ENCODE results near the gene PNMA1.

DNA sequence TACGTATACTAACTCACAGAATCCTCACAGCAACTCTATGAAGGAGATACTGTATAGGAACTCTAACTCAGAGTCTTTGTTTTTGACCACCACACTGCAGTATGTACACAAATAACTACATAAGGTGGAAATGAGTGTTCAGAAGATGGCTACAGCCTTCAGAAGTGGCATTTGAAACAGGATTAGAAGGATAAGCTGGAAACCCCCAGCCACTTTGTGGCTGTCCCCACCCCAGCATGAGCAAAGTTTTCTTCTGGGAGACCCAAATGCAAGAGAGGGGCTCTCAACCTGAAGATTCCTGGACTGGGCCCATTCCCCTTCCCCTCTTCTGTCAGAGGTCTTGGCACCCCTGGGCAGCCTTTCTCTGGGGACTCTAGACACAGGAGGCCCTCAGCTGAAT is 43.2 kb upstream of the PNMA1 start:
- TF ChIP-seq, protein P1, sequence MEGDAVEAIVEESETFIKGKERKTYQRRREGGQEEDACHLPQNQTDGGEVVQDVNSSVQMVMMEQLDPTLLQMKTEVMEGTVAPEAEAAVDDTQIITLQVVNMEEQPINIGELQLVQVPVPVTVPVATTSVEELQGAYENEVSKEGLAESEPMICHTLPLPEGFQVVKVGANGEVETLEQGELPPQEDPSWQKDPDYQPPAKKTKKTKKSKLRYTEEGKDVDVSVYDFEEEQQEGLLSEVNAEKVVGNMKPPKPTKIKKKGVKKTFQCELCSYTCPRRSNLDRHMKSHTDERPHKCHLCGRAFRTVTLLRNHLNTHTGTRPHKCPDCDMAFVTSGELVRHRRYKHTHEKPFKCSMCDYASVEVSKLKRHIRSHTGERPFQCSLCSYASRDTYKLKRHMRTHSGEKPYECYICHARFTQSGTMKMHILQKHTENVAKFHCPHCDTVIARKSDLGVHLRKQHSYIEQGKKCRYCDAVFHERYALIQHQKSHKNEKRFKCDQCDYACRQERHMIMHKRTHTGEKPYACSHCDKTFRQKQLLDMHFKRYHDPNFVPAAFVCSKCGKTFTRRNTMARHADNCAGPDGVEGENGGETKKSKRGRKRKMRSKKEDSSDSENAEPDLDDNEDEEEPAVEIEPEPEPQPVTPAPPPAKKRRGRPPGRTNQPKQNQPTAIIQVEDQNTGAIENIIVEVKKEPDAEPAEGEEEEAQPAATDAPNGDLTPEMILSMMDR (IDR thresholded peaks at IDR 0.05): no peak
- TF ChIP-seq POLR2A (IDR thresholded peaks at IDR 0.05): no peak

All from right lobe of liver (tissue), 4 donors.